ENCODE results near the gene DEFB125.

GRCh38 chr20:78338-78737 lies 9.1 kb upstream of the DEFB125 start:
- no peak for TF ChIP-seq CTCF (optimal IDR thresholded peaks at IDR 0.05 in 1 of 3, IDR thresholded peaks at IDR 0.05 in 1 of 3, conservative IDR thresholded peaks at IDR 0.05 in 1 of 3; ENCODE audit: extremely low read depth in 1 of 3, insufficient read depth in 2 of 3, low read length in 3 of 3)
- TF ChIP-seq EZH2 (IDR thresholded peaks at IDR 0.05; ENCODE audit: low read length) = no peak
